Naive thymus-derived CD4-positive, alpha-beta T cell (primary cell): ENCODE measurements around the gene DSC1. TPM values are rescaled to one million over a fixed set of nuclear protein-coding genes. Genes with fewer than 3 reads are reported as not detected.
"Not testable (repeated sequence)": the region's sequence is repeated elsewhere in the genome, so short reads cannot be mapped to it uniquely, and the experiment has no call there.

Source experiments
- ATAC-seq: fragments of 150-1000 bp; cut with Tn5 transposase; 2 replicates; pipeline ENCODE4 v1.10.0; 2021; ENCODE audit warnings: mild to moderate bottlenecking, moderate library complexity
- CTCF ChIA-PET: fragments of 350-600 bp; sonication (Branson Sonifier 250); formaldehyde crosslinking; loops from one replicate; lab custom pipeline; 2021; ENCODE audit warnings: antibody characterized with exemption; lab: Charles Lee
- POLR2A ChIA-PET: fragments of 350-600 bp; sonication (Branson Sonifier 250); formaldehyde crosslinking; loops from one replicate; lab custom pipeline; 2021; ENCODE audit warnings: antibody characterized with exemption, inconsistent platforms; lab: Charles Lee
- DNase-seq, 9 donors: peaks; one replicate each; pipeline versions ENCODE4 v3.0.0 to v3.0.0-alpha.2; 2020 to 2022; ENCODE audit warnings: mixed read lengths in 1 of 9
- H3K27ac ChIP-seq: one replicate; pipeline ENCODE4 v1.7.0; 2013; ENCODE audit warnings: mild to moderate bottlenecking, low read depth, low read length, moderate library complexity
- H3K27me3 ChIP-seq, 2 donors: one replicate each; pipeline ENCODE4 v1.7.0; 2013; ENCODE audit warnings: low read length in 2 of 2, mild to moderate bottlenecking in 2 of 2, moderate library complexity in 2 of 2; ENCODE audit not compliant: control insufficient read depth in 2 of 2, insufficient read depth in 2 of 2
- H3K36me3 ChIP-seq, 3 experiments: 1 replicate in 2 of 3; 2 replicates in 1 of 3; pipeline ENCODE4 v1.7.0; 2013; ENCODE audit warnings: low read length in 3 of 3, mild to moderate bottlenecking in 3 of 3, moderate library complexity in 1 of 3; ENCODE audit not compliant: insufficient read depth in 3 of 3, control insufficient read depth in 2 of 3
- H3K4me1 ChIP-seq, 2 donors: one replicate each; pipeline ENCODE4 v1.7.0; 2013; ENCODE audit warnings: low read length in 2 of 2, mild to moderate bottlenecking in 2 of 2, moderate library complexity in 1 of 2; ENCODE audit not compliant: control insufficient read depth in 2 of 2, insufficient read depth in 2 of 2
- H3K4me3 ChIP-seq: 2 replicates; pipeline ENCODE4 v1.7.0; 2013; ENCODE audit warnings: mild to moderate bottlenecking, low read length
- H3K9me3 ChIP-seq, 3 experiments: 1 replicate in 2 of 3; 2 replicates in 1 of 3; pipeline ENCODE4 v1.7.0; 2013; ENCODE audit warnings: low read length in 3 of 3; ENCODE audit not compliant: control insufficient read depth in 2 of 3
- H3K27ac Mint-ChIP-seq, 9 donors: one replicate each; pipeline ENCODE4 v1.8.0; 2020 to 2022; ENCODE audit warnings: mixed read lengths in 9 of 9, mild to moderate bottlenecking in 8 of 9, moderate library complexity in 5 of 9, inconsistent platforms in 2 of 9
- H3K27me3 Mint-ChIP-seq, 5 donors: one replicate each; pipeline ENCODE4 v1.8.0; 2021 to 2022; ENCODE audit warnings: mixed read lengths in 5 of 5, mild to moderate bottlenecking in 1 of 5
- H3K36me3 Mint-ChIP-seq, 5 donors: one replicate each; pipeline ENCODE4 v1.8.0; 2020 to 2022; ENCODE audit warnings: mixed read lengths in 5 of 5, mild to moderate bottlenecking in 3 of 5, inconsistent platforms in 1 of 5
- H3K4me1 Mint-ChIP-seq, 7 donors: one replicate each; pipeline ENCODE4 v1.8.0; 2020 to 2022; ENCODE audit warnings: mixed read lengths in 7 of 7, mild to moderate bottlenecking in 3 of 7, inconsistent platforms in 1 of 7
- H3K4me3 Mint-ChIP-seq, 10 donors: one replicate each; pipeline ENCODE4 v1.8.0; 2020 to 2022; ENCODE audit warnings: mild to moderate bottlenecking in 10 of 10, mixed read lengths in 10 of 10, moderate library complexity in 6 of 10, inconsistent platforms in 2 of 10
- H3K9me3 Mint-ChIP-seq, 11 donors: one replicate each; pipeline ENCODE4 v1.8.0; 2020 to 2022; ENCODE audit warnings: mixed read lengths in 11 of 11, mild to moderate bottlenecking in 4 of 11, inconsistent platforms in 1 of 11, moderate library complexity in 1 of 11
- intact Hi-C, 2 donors: fragments of 100-400 bp; cut with micrococcal nuclease; formaldehyde crosslinking; loops; one replicate each; pipeline ENCODE4 v1.15.1; 2023
- polyA plus RNA-seq, 2 donors: library from polyadenylated mRNA; unstranded; fragments of 300-500 nt; fragmentation: Illumina TruSeq; gene quantifications; one replicate each; pipeline ENCODE4 v1.2.3, GENCODE V29; 2021
- total RNA-seq, 6 experiments: library from RNA in 5 of 6; stranded (reverse) in 5 of 6; gene quantifications; 1 replicate in 5 of 6; 2 replicates in 1 of 6; pipeline ENCODE4 v1.2.3 and lab custom pipeline; 2021 to 2026

Gene DSC1
- total and polyA plus RNA-seq, 7 experiments from 2014 or later = 3.1 to 16.2 (median 8.4) TPM; not detected in 1

DNA sequence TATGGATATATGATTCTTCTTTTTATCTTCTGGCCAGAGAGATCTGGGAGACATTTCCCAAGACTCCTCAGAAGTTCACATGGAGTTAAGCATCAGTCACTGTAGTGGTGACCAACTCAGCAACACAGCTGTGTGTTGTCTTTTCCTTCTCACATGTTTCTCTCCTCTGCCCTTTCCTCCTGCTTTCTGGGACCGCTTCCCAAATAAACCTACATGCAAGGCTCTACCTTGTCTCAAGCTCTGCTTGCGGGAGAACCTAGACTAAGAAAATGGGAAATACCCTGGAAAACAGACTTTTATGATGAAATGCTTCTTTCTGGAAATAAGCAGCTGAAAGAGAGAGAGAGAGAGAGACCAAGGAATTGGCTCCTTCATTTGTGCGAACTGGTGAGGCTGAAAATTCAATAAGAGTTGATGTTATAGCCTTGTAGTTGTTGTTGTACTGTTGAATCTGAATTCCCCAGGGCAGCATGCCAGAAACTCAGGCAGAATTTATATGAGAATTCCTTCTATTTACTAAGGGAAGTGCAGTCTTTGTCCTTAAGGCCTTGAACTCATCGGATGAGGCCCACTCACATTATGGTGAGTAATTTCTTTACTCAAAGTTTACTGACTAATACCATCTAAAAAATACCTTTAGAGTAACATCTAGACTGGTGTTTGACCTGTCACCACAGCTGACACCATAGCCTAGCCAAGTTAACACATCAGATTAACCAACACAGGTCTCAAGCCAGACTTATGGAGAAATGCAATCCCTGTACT is 22.7 kb upstream of the DSC1 start:
- POLR2A ChIA-PET = no interaction called here
- no peak overlapping the region for H3K4me3 Mint-ChIP-seq
- Histone ChIP-seq H3K9me3 (no peaks in the 10 kb centered on the region), H3K4me3 (no peak overlapping the region), H3K36me3 (no peaks in the 10 kb centered on the region), H3K27ac (no peak overlapping the region), H3K27me3 (no peaks in the 10 kb centered on the region), H3K4me1 (no peaks in the 10 kb centered on the region)
- intact Hi-C loops = no loop called here
- H3K4me1 Mint-ChIP-seq = no peaks in the 10 kb centered on the region
- H3K9me3 Mint-ChIP-seq = peaks cover 0 to 16% (median 0%) of the 10 kb centered on the region in 11 donors
- no peak overlapping the region for H3K27ac Mint-ChIP-seq
- no peak for DNase-seq
- ATAC-seq = no peak
- H3K36me3 Mint-ChIP-seq = no peaks in the 10 kb centered on the region
- no peaks in the 10 kb centered on the region for H3K27me3 Mint-ChIP-seq
- CTCF ChIA-PET = no interaction called here

DNA sequence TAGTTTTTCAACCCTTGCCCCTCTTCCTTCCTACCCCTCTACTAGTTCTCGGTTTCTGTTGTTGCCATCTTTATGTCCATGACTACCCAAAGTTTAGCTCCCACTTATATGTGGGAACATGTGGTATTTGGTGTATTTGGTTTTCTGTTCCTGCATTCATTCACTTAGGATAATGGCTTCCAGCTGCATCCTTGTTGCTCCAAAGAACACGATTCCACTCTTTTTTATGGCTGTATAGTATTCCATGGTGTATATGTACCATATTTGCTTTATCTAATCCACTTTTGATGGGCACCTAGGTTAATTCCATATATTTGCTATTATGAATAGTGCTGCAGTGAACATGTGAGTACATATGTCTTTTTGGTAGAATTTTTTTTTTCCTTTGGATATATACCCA is 20.6 kb upstream of the DSC1 start:
- H3K27ac ChIP-seq = no peak overlapping the region

DNA sequence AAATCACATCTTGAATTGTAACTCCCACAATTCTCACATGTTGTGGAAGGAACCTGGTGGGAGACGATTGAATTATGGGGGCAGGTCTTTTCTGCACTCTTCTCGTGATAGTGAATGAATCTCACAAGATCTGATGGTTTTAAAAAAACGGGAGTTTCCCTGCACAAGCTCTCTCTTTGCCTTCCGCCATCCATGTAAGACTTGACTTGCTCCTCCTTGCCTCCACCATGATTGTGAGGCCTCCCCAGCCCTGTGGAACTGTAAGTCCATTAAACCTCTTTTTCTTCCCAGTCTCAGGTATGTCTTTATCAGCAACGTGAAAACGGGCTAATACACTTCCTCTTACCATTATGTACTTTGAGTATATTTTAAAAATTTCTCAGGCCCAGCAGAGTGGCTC is 14.7 kb upstream of the DSC1 start:
- POLR2A ChIA-PET, DNase-seq, ATAC-seq, H3K27ac ChIP-seq, intact Hi-C loops, H3K27ac Mint-ChIP-seq, CTCF ChIA-PET, H3K9me3 ChIP-seq, H3K4me1 Mint-ChIP-seq, H3K27me3 Mint-ChIP-seq, H3K27me3 ChIP-seq, H3K4me3 Mint-ChIP-seq, H3K4me3 ChIP-seq, H3K36me3 Mint-ChIP-seq, H3K36me3 ChIP-seq, H3K4me1 ChIP-seq: not testable (repeated sequence)
- peaks cover 2 to 14% (median 7%) of the 10 kb centered on the region in 11 donors for H3K9me3 Mint-ChIP-seq

More for the DNA sequence above, 20.6 kb upstream of the DSC1 start:
- CTCF ChIA-PET = no interaction called here
- peaks cover 0 to 15% (median 3%) of the 10 kb centered on the region in 11 donors for H3K9me3 Mint-ChIP-seq
- no peaks in the 10 kb centered on the region for H3K36me3 Mint-ChIP-seq
- no peak overlapping the region for H3K4me3 Mint-ChIP-seq
- ATAC-seq (no peak), DNase-seq (no peak)
- Histone ChIP-seq H3K36me3 (no peaks in the 10 kb centered on the region), H3K4me3 (no peak overlapping the region), H3K9me3 (no peaks in the 10 kb centered on the region), H3K4me1 (no peaks in the 10 kb centered on the region), H3K27me3 (no peaks in the 10 kb centered on the region)
- no peak overlapping the region for H3K27ac Mint-ChIP-seq
- H3K4me1 Mint-ChIP-seq = no peaks in the 10 kb centered on the region
- POLR2A ChIA-PET = no interaction called here
- intact Hi-C loops = no loop called here
- no peaks in the 10 kb centered on the region for H3K27me3 Mint-ChIP-seq

DNA sequence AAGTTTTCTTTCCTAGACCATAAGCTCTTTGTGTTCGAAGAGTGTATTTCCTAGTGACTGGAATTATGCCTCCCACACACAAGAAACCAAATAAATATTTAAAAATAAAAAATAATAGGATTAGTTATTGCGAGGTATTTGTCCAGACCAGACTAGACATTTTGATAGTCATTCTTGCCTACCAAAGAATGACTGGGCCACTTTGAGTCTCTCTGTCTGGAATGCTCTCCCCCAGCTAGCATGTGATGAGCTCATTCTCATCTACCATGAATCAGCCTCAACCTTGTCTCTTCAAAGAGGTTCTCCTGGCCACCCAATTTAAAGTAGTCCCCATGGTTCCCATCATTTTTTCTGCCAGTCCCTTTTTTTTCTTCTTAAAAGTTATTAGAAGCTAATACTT is 13.9 kb upstream of the DSC1 start:
- Mint-ChIP-seq H3K9me3 (peaks cover 2 to 13% (median 7%) of the 10 kb centered on the region in 11 donors), H3K27me3 (no peaks in the 10 kb centered on the region)
- no peak for ATAC-seq

DNA sequence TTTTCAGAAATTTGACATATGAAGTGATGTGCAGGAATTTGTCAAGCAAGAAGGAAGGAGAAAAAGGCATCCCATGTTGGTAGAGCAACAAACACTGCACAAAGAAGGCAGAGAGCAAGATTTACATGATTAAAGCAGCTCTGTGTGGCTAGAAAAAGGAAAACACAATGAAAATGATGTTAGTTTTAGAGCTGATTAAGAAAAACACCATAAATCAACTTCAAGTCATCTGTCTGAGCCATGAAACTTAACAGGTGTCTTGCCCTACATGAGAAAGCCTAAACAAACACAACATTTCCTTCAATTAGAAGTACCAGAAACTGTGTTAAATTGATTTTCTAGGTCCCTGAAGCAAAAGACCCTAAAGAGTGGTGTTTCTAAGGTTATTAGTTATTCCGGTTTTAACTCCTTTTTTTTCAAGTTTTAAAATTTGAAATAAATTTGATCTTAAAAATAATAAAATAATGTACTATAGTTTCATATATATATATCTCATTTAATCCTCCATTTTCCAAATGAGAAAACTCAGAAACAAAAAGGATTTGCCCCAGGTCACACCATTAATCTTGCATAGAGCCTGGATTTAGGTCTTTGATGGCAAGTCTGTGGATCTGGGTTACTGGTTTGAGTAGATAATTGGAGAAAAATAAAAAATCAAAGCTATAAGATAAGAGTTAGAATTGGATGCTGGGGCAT is 8.6 kb upstream of the DSC1 start:
- Histone ChIP-seq H3K4me3 (no peak overlapping the region), H3K36me3 (no peaks in the 10 kb centered on the region), H3K27me3 (no peaks in the 10 kb centered on the region), H3K9me3 (no peaks in the 10 kb centered on the region), H3K4me1 (no peaks in the 10 kb centered on the region), H3K27ac (no peak overlapping the region)
- ATAC-seq = no peak
- no peak for DNase-seq
- no peaks in the 10 kb centered on the region for H3K27me3 Mint-ChIP-seq
- CTCF ChIA-PET = no interaction called here
- POLR2A ChIA-PET = no interaction called here
- intact Hi-C loops = no loop called here
- H3K27ac Mint-ChIP-seq = no peak overlapping the region
- H3K4me1 Mint-ChIP-seq = peaks cover 0 to 13% (median 0%) of the 10 kb centered on the region in 7 donors
- peaks cover 0 to 11% (median 4%) of the 10 kb centered on the region in 11 donors for H3K9me3 Mint-ChIP-seq
- no peak overlapping the region for H3K4me3 Mint-ChIP-seq
- peaks cover 0 to 4% (median 0%) of the 10 kb centered on the region in 5 donors for H3K36me3 Mint-ChIP-seq

More for the DNA sequence above, 13.9 kb upstream of the DSC1 start:
- no peaks in the 10 kb centered on the region for H3K4me1 Mint-ChIP-seq
- H3K27ac ChIP-seq = no peak overlapping the region
- H3K27me3 ChIP-seq = no peaks in the 10 kb centered on the region
- ChIA-PET POLR2A (interaction anchor here (0.8 kb wide), 1 partner anchor 14 kb away, joined by 4 read pairs; the partner anchor contains the start of gene DSC1), CTCF (no interaction called here)
- no peaks in the 10 kb centered on the region for H3K9me3 ChIP-seq
- no peak for DNase-seq
- H3K4me3 ChIP-seq = no peak overlapping the region
- H3K4me1 ChIP-seq = no peaks in the 10 kb centered on the region
- intact Hi-C loops = no loop called here
- H3K36me3 ChIP-seq = no peaks in the 10 kb centered on the region
- no peaks in the 10 kb centered on the region for H3K36me3 Mint-ChIP-seq
- no peak overlapping the region for H3K27ac Mint-ChIP-seq
- H3K4me3 Mint-ChIP-seq = no peak overlapping the region

DNA sequence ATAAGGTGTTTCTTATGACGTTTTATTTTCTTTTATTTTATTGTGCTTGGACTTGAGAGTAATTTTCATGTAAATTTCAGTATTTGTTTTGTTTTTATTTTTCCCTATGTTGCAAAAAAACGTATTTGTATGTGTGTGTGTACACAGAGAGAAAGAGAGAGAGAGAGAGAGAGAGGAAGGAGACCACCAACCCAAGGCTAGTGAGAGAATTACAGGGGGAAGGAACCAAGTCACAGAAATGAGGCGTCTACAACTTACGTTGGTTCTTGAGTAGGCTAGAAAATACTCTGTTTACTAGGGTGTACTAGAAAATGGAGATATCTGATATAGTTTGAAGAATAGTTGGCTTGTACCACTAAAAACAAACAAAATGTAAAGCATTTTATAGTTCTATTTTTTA is 7.7 kb upstream of the DSC1 start:
- Mint-ChIP-seq H3K36me3 (peaks cover 0 to 4% (median 0%) of the 10 kb centered on the region in 5 donors), H3K27me3 (no peaks in the 10 kb centered on the region), H3K9me3 (peaks cover 0 to 5% (median 3%) of the 10 kb centered on the region in 11 donors), H3K27ac (no peak overlapping the region), H3K4me1 (peaks cover 0 to 13% (median 0%) of the 10 kb centered on the region in 7 donors), H3K4me3 (no peak overlapping the region)
- intact Hi-C loops = no loop called here
- no peaks in the 10 kb centered on the region for H3K9me3 ChIP-seq
- H3K4me1 ChIP-seq = no peaks in the 10 kb centered on the region
- H3K27ac ChIP-seq = no peak overlapping the region
- ChIA-PET POLR2A (no interaction called here), CTCF (no interaction called here)
- ATAC-seq = no peak
- no peak overlapping the region for H3K4me3 ChIP-seq
- no peaks in the 10 kb centered on the region for H3K27me3 ChIP-seq
- H3K36me3 ChIP-seq = no peaks in the 10 kb centered on the region
- no peak for DNase-seq
